HepG2 (cell line): Measurements from ENCODE around the gene HYOU1. TPM values are rescaled to one million over a fixed set of nuclear protein-coding genes. Genes with fewer than 3 reads are reported as not detected.
A peak's percentile ranks its signal among the peaks of the same experiment; 100 is the strongest.

Source experiments
- AHR ChIP-seq: IDR thresholded peaks from 2 replicates; pipeline ENCODE4 v1.6.1; 2018; ENCODE audit warnings: missing genetic modification reagents, missing compliant biosample characterization
- CBX2 ChIP-seq, 2 experiments: fragments of 200-600 bp in 1 of 2; sonication (generic); formaldehyde crosslinking in 1 of 2; IDR thresholded peaks; 2 replicates each; pipeline versions ENCODE4 v1.7.0 to v1.8.1; 2018 to 2022; ENCODE audit warnings: low read depth in 2 of 2, low read length in 1 of 2, mild to moderate bottlenecking in 1 of 2, missing genetic modification reagents in 1 of 2
- FOSL1 ChIP-seq: sonication (generic); formaldehyde crosslinking; IDR thresholded peaks from 2 replicates; pipeline ENCODE4 v1.9.0; 2021; ENCODE audit warnings: missing genetic modification reagents, borderline replicate concordance
- GATAD2A ChIP-seq: IDR thresholded peaks from 2 replicates; pipeline ENCODE4 v1.6.1; 2016
- HNRNPLL ChIP-seq: fragments of 200-400 bp; formaldehyde crosslinking; IDR thresholded peaks from 2 replicates; pipeline ENCODE4 v1.6.1; 2017; ENCODE audit warnings: mild to moderate bottlenecking, low read depth, low read length; ENCODE audit not compliant: poor library complexity, severe bottlenecking
- IKZF1 ChIP-seq: fragments of 450-650 bp; IDR thresholded peaks from 2 replicates; pipeline ENCODE4 v1.7.1; 2016
- ISX ChIP-seq: sonication (generic); formaldehyde crosslinking; conservative IDR thresholded peaks from 2 replicates; pipeline ENCODE4 v1.5.0; 2020; ENCODE audit warnings: missing genetic modification reagents
- REXO4 ChIP-seq: sonication (generic); formaldehyde crosslinking; IDR thresholded peaks from 2 replicates; pipeline ENCODE4 v1.8.0; 2022; ENCODE audit warnings: missing genetic modification reagents, mild to moderate bottlenecking, borderline replicate concordance
- SNAPC2 ChIP-seq: sonication (generic); formaldehyde crosslinking; IDR thresholded peaks from 2 replicates; pipeline ENCODE4 v1.8.1; 2022; ENCODE audit warnings: mild to moderate bottlenecking, missing genetic modification reagents
- TFE3 ChIP-seq: IDR thresholded peaks from 2 replicates; pipeline ENCODE4 v1.6.1; 2016
- ZBTB40 ChIP-seq, 2 experiments: fragments of 450-650 bp in 1 of 2; sonication (generic) in 1 of 2; formaldehyde crosslinking in 1 of 2; IDR thresholded peaks; 2 replicates each; pipeline versions ENCODE4 v1.6.1 to v1.8.0; 2016 to 2022; ENCODE audit warnings: antibody characterized with exemption in 1 of 2, mild to moderate bottlenecking in 1 of 2, missing genetic modification reagents in 1 of 2
- ZNF414 ChIP-seq: sonication (generic); formaldehyde crosslinking; IDR thresholded peaks from 2 replicates; pipeline ENCODE4 v1.5.0; 2020; ENCODE audit warnings: missing genetic modification reagents
- ZNF878 ChIP-seq: sonication (generic); formaldehyde crosslinking; IDR thresholded peaks from 2 replicates; pipeline ENCODE4 v1.8.1; 2023; ENCODE audit warnings: mild to moderate bottlenecking, missing genetic modification reagents, moderate library complexity
- ZXDC ChIP-seq: sonication (generic); formaldehyde crosslinking; IDR thresholded peaks from 2 replicates; pipeline ENCODE4 v1.5.0; 2020; ENCODE audit warnings: mild to moderate bottlenecking, missing genetic modification reagents
- polyA plus RNA-seq, 8 experiments: library from polyadenylated mRNA; depleted of rRNA in 3 of 8; stranded (reverse) in 7 of 8; unstranded in 1 of 8; fragments of >200 nt; fragmentation: Illumina TruSeq in 4 of 8; extraction: Trizol in 4 of 8; gene quantifications; 2 replicates each; pipeline versions ENCODE4 v1.2.1 to v1.2.3, GENCODE V29; 2011 to 2016; ENCODE audit warnings: low read depth in 4 of 8, missing spikeins in 1 of 8, mixed read lengths in 1 of 8; ENCODE audit not compliant: insufficient read depth in 1 of 8
- total RNA-seq, 5 experiments: library from RNA; depleted of rRNA; stranded (reverse); fragments of >200 nt; fragmentation: Illumina TruSeq; extraction: Trizol; gene quantifications; 2 replicates each; pipeline ENCODE4 v1.2.3, GENCODE V29; 2016; ENCODE audit warnings: low read depth in 1 of 5

Gene HYOU1
- total and polyA plus RNA-seq, 2 of the 13 experiments (the other 11 are each of a cell fraction or from before 2014, with no cell fraction given), result 127 to 155 TPM

- peak; percentile 87 for TF ChIP-seq ZBTB40 (IDR thresholded peaks at IDR 0.05)
- TF ChIP-seq ZBTB40 (CRISPR knock-in tag; IDR thresholded peaks at IDR 0.05), result no peak
- TF ChIP-seq SNAPC2 (CRISPR knock-in tag), result no peak
- TF ChIP-seq CBX2 (IDR thresholded peaks at IDR 0.05; ENCODE audit: low read depth, low read length), result no peak
- no peak for TF ChIP-seq CBX2 (CRISPR knock-in tag; IDR thresholded peaks at IDR 0.05; ENCODE audit: low read depth)
- TF ChIP-seq FOSL1 (CRISPR knock-in tag), result 0 out of 2 replicates have a peak, but pooled peaks have one; percentile 16
- TF ChIP-seq ZXDC, result 0 out of 2 replicates have a peak, but pooled peaks have one; percentile 8
- peak; percentile 81 for TF ChIP-seq ZNF878 (CRISPR knock-in tag)
- TF ChIP-seq REXO4 (CRISPR knock-in tag), result no peak
- peak; percentile 92 for TF ChIP-seq HNRNPLL
- TF ChIP-seq ZNF414 (CRISPR knock-in tag), result no peak
- TF ChIP-seq IKZF1, result no peak
- TF ChIP-seq GATAD2A (CRISPR knock-in tag), result no peak
- TF ChIP-seq ISX (CRISPR knock-in tag), result 0 out of 2 replicates have a peak, but pooled peaks have one; percentile 6
- TF ChIP-seq TFE3 (CRISPR knock-in tag), result no peak; the same call in 1 of the 2 replicates
- no peak for TF ChIP-seq AHR
Observed at GRCh38 chr11:119018074-119018938, 38.7 kb downstream of the HYOU1 start, which contains the start of the genes RPS25 and TRAPPC4 (continued).
